Activated CD4-positive, alpha-beta T cell treated with anti-CD3 and anti-CD28 coated beads, Interleukin-2, amount 50 U/mL, for 24 hours (primary cell): ENCODE results near the gene RGS7.
"Not testable (repeated sequence)": the region's sequence is repeated elsewhere in the genome, so short reads cannot be mapped to it uniquely, and the experiment has no call there.

Experiments
- DNase-seq, 2 donors: peaks; one replicate each; pipeline ENCODE4 v3.0.0-alpha.2; 2020; ENCODE audit warnings: low read depth in 1 of 2, low spot score in 1 of 2

The RGS7 gene

DNA sequence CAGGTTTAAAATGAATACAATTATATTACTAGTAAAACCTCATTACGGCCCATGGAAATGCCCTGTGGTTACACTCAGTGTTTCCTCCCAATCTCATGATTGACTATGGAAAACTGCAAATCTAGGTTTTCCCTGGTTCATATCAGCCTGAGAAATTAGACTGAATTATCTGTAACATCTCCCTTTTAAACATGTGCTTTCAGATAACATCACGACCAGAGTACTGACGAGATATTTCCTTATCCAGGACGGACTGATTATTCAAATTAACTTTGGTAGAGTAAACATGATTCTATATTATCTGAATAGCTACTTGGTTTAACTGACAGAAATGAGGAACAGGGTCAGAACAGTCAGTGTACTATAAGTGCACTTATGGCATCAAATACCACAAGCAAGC is 82.3 kb downstream of the RGS7 start:
- no peak for DNase-seq

DNA sequence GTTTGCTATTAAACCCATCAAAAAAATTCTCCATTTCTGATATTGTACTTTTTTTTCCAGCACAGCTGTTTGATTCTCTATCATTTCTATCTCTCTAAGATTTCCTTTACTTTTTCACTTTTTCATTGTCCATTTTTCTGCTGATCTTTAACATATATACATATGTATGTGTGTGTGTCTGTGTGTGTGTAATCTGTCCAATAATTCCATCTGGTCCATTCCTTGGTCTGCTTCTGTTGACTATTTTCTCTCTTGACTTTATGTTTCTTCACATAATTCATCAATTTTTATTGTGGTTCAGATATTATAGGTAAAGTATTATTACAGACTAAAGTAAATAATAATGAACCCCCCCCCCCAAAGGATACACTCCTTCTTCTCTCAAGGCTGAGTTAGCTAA is 84.2 kb downstream of the RGS7 start:
- DNase-seq, result no peak

DNA sequence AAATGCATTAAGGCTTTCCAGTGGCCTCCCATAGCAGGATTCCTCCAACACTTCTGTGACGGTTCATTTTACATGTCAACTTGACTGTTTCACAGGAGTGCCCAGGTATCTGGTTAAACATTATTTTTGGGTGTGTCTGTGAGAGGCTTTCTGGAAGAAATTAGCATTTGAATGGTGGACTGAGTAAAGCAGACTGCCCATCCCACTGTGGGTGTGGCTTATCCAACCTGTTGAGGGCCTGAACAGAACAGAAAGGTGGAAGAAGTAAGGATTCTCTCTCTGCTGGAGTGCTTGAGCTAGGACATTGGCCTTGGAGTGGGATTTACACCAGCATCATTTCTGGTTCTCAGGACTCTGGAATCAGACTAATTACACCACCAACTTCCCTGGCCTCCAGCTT is 85.6 kb downstream of the RGS7 start:
- no peak for DNase-seq

DNA sequence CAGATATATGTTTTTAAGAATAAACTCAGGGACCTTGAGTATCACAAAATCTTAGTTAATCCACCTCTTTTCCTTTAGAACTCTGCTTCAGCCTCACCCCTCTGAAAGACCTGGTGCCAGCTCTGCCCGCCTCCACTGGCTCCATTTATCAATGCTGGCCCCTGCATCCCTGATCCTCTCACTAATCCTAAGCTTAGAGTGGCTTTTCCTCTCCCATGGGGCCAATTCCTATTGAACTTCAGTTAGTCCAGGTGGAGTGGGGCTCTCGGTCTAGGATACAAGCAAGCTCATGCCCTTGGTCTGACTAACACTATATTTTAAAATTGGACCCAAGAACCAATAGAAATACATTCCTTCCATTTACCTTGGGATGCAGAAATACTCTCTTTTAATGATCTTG is 87.0 kb downstream of the RGS7 start:
- no peak for DNase-seq

DNA sequence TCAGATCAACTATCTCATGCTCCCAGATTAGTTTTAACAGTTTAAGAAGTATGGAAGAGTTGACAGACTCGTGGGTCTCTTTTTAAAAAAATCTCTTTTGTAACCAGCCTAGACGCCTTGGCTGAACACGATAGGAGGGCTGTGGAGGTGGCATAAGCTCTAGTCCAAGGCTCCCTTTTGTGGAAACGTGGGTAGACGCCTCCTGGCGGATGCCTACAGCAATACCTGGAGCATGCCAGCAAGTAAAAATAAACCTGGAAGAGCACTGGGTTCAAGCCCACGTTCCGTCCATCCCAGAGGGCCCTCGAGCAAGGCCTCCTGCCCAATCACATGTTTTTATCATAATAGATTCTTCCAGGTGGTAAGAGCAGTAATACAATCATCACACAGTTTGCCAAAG is 87.9 kb downstream of the RGS7 start:
- no peak for DNase-seq

DNA sequence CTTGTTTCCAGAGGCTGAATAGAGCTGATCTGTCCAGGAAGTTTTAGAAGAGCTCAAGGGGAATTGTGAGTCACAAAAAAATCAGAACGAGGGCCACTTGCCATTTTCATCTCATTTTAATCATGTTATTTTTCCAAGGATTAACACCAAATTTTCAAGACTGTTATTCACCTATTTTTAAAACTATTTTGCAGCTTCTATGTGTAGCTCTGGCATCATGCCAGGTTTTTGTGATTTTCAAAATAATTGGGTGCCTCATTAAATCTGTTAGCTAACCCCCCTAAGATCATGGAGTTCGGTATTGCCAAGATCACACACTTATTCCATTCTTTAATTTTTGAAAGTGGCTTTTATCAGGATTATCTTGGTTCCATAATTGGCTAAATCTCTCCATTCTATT is 90.9 kb downstream of the RGS7 start:
- no peak for DNase-seq

DNA sequence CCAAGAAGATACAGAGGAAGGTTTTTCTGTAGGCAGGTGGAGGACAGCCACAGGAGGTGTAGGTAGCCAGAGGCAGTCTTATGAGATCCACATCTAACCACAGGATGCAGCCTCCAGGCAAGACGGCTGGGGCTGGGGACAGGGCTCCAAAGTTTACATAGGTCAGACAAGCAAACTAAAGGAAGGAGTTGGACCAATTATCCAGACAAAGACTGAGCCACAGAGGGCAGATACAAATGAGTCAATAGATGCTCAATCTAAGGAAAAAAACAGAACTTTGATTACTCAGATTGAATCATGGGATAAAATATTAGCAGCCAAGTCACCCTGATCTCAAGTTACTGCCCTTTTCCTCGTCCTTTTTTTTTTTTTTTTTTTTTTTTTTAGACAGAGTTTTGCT is 91.6 kb downstream of the RGS7 start:
- no peak for DNase-seq

DNA sequence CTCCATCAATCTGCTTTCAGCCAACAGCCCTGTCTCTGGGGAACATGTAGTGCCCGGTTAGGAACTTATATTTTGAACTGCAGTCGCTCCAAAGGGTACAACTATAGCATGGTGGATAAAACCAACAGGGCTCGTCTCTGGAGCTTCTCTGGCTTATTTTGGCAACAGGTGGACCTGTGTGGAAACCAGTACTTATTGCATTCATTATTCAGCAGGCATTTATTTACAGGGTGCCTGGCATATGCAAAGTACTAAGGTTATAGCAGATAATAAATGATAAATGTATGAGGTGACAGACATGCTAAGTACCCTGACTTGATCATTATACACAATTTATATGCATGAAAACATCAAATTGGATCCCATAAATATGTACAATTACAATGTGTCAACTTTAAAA is 93.7 kb downstream of the RGS7 start:
- DNase-seq, result no peak

DNA sequence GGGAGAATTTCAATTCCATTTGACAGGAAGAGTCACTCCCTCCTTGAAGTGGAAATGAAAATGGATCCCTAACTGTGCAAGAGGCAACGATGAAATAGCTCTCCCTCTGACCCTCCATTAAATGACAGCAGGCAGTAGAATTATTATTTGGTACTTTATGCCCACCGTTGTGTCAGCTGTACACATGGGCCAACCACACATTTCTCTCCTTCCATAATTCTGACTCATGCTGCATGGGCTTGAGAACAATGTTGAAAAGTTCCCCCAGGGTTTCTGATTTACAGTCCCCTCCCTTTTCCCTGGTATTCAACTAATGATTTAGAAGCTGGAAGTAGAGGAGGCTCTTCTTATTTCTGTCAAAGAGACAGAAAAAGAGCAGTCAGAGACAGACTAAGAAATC is 103.5 kb downstream of the RGS7 start:
- DNase-seq, result no peak

DNA sequence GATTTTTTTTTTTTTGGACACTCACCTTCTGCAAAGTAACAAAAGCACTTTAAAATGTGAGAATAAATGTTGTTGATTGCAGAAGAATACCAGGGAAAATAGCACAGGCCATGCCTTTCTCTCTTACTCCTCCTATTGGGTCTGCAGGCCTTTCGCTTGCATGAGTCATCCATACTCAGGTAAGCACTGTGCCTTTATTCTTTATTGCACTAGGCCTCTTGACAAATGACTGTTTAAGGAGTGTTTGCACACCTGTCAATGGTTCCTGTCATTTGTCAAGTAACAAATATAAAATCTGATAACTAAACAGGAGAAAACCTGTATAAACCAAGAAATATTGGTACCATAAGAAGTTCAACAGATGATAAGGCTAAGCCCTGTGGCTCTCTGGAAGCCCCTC is 106.5 kb downstream of the RGS7 start:
- no peak for DNase-seq

DNA sequence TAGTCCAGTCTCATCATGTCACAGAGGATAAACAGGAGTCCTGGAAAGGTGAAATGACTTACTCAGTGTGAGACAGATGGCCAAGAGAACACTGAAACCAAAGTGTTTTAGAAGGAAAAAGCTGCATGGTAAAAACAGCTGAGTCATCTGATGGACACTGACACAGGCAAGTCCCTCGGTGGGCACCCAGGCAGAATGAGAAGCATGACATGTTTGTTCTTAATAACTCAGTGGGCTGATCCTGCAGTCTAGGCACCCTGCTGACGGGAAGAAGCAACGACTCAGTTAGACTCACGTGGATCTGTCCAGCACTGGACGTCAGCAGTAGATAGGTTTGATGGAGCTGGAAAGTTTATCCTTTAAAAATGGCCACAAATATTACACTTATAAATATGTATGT is 116.9 kb downstream of the RGS7 start:
- no peak for DNase-seq

DNA sequence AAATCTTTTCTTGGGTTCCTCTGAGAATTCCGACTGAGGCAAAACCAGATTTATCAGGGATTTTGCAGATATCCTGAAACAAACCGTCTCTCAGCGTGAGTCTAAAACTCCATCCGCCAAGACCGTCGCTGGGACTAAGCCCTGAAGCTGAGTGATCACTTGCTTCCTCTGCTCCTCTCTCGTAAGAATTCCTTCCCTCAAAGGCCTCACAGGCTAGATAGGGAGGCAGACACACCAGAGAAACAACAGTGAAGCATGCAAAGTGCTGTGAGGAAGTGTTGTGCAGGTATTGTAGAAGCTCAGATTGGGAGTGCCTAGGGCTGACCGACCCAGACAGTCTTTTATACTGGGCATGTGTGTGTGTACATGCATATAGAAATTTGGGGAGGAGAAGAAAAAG is 119.1 kb downstream of the RGS7 start:
- DNase-seq, result no peak

DNA sequence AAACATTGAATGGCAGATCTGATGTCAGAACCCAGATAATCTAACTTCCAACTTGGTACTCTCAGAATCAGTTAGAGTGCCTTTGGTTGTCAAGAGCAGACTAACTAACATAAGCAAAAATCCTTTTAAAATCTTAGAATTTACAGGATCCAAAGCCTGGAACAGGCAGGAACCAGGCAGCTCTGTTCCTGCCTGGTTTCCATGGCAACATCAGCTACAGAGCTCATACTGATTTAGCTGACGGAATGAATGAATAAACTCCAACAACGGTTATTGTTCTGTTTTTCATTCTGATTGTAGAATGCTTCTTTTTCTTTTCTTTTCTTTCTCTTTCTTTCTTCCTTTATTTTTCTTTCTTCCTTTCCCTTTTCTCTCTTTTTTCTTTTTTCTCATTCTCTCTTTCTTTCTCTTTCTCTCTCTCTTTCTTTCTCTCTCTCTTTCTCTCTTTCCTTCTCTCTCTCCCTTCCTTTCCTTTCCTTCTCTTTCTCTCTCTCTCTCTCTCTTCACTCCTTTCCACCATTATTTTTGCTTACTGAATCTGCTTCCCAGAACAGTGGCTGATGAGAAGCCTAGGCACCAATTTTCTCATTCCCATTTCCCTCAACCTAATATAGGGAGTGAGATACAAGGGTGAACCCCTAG is 121.6 kb downstream of the RGS7 start:
- no peak for DNase-seq

DNA sequence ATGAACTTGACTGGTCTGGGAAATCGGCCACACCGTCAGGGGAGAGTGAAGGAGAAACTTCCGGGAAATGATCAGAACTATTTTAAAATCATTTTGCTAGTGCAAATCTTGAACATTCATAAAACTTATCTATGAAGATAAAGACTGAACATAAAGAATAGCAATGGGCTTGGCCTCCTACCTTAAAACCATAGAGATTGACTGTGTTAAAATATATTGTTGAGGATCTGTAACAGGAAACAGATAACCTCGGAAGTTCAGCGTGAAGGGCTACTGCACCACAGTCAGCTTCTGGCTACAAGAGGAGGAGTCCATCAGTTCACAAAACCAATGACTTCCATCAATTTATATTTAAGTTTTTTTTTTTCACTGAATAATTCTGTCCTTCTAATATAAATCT is 127.3 kb downstream of the RGS7 start:
- DNase-seq, result no peak

DNA sequence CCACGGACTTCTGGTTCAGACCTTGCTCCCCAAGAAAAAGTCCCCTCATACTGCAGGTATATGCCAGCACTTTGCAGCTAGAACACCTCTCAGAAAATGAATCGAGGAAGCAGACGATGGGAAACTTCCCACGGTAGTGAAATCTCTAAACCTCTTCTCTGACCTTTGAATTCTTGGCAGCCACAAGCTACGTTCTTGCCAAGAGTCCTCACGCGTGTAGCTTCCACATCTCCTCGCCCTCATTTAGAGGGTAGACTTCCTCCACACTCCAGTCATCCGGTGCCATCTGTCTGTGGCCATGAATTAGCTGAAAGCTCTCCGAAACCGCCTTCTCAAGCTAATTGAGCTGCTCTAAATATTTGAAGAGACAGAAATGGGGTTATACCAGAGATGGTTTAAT is 127.8 kb downstream of the RGS7 start:
- no peak for DNase-seq

DNA sequence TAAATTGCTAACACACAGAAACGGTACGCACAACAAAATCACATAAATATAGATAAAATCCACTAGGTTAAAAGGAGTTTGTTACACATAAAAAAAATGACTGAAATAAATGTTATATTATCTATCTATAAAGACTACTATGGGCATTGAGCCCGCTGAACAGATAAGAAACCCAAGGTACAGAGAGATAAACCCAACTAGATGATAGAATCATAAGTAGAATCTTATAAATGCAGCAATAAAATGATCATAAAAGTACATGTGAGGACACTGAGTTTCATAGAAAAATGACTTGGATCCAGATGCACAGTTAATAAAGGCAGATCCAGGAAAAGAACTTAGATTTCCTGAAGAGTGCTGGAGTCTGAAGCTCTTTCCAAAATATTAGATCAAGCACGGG is 128.7 kb downstream of the RGS7 start:
- DNase-seq, result no peak

DNA sequence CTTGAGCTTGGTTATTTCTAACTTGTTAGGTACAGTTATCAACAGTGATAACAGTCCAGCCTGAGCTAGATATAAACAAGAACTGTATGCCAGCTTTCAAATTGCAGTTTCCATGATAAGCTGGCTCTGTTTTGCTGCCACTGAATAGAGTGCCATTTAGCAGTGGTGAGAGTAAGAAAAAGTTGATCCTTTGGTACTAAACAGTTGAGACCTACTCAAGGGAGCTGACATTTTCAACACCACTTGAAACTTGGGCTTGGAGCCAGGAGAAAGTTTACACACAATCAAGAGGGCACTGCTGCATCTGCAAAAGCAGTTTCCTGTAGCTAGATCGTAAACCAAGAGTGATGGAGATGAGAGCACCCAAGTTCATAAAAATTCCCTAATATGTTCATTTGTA is 131.3 kb downstream of the RGS7 start:
- no peak for DNase-seq

DNA sequence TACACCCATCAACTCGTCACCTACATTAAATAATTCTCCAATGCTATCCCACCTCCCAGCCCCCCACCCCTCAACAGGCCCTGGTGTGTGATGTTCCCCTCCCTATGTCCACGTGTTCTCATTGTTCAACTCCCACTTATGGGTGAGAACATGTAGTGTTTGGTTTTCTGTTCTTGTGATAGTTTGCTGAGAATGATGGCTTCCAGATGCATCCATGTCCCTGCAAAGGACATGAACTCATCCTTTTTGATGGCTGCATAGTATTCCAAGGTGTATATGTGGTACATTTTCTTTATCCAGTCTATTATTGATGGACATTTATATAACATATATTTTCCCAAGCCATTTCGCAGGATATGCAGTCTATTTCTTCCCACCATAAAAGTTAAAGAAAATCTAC is 132.8 kb downstream of the RGS7 start:
- DNase-seq, result not testable (repeated sequence)

DNA sequence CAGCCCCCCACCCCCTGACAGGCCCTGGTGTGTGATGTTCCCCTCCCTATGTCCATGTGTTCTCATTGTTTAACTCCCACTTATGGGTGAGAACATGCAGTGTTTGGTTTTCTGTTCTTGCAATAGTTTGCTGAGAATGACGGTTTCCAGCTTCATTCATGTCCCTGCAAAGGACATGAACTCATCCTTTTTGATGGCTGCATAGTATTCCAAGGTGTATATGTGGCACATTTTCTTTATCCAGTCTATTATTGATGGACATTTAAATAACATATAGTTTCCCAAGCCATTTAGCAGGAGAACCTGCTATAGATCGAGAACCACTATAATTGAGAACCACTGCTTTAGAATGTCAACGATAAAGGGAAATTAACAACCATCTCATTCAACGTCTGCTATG is 134.2 kb downstream of the RGS7 start:
- not testable (repeated sequence) for DNase-seq

DNA sequence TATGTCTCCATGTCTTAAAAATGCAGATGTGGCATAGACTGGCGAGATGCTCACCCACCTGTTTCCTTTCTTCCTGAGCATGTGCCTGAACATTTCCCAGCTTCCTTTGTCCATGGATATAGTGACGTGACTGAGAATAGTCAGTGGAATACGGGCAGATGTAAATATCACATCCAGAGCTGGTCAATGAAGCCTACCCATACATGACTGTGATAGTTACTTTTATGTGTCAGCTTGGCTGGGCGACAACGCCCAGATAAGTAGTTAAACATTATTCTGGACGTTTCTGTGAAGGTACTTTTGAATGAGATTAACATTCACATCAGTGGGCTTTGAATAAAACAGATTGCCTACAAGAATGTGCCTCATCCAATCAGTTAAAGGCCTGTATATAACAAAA is 135.7 kb downstream of the RGS7 start:
- no peak for DNase-seq

DNA sequence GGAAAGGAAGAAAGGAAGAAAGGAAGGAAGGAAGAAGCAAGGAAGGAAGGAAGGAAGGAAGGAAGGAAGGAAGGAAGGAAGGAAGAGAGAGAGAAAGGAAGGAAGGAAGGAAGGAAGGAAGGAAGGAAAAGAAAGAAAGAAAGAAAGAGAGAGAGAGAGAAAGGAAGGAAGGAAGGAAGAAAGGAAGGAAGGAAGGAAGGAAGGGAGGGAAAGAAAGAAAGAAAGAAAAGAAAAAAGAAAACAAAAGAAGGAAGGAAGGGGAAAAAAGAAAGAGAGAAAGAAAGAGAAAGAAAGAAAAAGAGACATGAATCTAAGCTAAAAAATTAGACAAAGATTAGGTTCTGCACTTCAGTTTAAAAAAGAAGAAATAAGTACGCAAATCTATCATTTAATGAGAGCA is 136.1 kb downstream of the RGS7 start:
- DNase-seq, result not testable (repeated sequence)

DNA sequence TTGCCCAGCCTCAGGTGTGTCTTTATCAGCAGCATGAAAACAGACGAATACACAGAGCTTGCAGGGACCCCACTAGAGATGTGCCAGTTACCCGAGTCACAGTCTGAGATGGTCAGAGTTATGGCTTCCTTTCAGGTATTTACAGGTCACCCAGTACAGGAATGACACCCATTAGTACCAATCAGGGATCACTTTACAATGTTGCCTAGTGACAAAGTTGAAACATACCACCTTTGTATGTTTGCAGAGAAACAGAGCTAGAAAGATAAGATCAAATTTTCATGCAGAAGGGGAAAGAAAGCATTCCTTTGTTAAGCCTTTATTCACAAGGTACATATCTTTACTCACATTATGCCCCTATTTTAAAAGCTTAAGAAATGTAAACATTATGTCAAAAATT is 137.6 kb downstream of the RGS7 start:
- no peak for DNase-seq

DNA sequence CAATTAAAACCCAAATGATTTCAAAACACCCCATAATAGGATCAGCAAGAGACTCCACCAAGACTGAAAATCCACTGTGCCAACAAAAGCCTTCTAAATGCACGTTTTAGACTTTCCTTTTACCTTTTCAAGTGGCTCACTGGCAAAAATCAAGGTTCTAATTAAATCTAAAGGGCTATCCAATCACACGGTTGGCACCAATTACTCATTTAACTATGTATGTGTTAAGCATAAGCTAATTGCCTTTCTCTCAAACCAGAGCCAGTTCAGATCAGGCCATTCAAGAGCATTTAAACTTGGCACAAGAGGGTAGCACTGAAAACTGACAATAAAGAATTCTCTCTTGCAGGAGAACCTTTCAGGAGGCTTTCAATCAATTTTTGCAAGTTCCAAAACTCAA is 139.5 kb downstream of the RGS7 start:
- DNase-seq, result no peak

DNA sequence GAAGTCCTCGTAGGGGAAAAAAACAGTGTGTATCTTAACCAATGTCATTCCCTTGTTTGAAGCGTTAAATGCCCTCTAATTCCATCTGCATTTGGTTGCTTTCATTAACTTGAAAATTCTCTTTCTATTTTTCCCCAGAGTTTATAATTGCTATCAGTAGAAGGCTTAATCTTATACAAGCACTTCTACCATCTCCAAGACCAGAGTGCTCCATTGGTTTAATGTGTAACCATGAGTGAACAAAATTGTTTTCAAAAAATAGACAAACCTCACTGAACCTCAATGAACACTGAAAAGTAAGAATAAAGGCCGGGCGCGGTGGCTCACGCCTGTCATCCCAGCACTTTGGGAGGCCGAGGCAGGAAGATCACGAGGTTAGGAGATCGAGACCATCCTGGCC is 141.3 kb downstream of the RGS7 start:
- DNase-seq, result no peak
